Measurements from ENCODE around the gene APOH. TPM values are rescaled to one million over a fixed set of nuclear protein-coding genes. Genes with fewer than 3 reads are reported as not detected.

APOH gene, protein sequence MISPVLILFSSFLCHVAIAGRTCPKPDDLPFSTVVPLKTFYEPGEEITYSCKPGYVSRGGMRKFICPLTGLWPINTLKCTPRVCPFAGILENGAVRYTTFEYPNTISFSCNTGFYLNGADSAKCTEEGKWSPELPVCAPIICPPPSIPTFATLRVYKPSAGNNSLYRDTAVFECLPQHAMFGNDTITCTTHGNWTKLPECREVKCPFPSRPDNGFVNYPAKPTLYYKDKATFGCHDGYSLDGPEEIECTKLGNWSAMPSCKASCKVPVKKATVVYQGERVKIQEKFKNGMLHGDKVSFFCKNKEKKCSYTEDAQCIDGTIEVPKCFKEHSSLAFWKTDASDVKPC
- not detected for total RNA-seq

DNA sequence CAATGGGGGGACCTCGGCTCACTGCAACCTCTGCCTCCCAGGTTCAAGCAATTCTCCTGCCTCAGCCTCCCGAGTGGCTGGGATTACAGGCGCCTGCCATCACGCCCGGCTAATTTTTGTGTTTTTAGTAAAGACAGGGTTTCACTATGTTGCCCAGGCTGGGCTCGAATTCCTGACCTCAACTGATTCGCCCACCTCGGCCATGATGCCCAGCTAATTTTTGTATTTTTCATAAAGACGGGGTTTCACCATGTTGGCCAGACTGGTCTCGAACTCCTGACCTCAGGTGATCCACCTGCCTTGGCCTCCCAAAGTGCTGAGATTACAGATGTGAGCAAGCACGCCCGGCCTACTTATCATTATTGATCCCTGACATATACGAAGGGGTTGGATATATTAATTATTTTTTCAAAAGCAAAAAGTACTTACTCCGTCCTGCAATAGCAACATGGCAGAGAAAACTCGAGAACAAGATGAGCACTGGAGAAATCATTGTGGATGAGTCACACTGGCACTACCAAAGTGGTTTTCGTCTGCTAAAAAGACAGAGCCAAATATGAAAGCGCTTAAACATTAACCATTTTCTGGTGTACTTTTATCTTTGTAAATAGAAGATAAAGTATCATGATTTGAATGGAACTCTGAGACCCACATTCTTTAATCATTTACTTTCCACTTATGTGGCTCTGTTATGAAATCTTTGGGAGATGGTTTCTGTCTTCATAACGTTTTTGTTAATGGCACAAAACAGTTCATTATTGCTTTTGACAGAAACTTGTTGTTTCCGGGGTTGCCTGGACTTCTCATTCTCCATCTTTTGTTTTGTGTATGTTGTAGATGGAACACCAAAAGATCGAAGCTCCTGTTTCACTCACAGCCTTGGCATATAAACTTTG, at the start of gene APOH:
Gene APOH (minus strand): TSS at position 529 of the 896 bp plus-strand sequence. CDS start 36 bp downstream, at position 493.
- H3K27me3 ChIP-seq, result no peaks in the 10 kb centered on the region
- no peak within 1 kb of the TSS for H3K4me3 ChIP-seq
- H3K27ac ChIP-seq, result no peak within 1 kb of the TSS
- H3K36me3 ChIP-seq, result no peaks in the 10 kb centered on the region
- TF ChIP-seq POLR2A (IDR thresholded peaks at IDR 0.05) (no peak), POLR2AphosphoS5 (IDR thresholded peaks at IDR 0.05) (no peak)
- TF ChIP-seq, protein P1, sequence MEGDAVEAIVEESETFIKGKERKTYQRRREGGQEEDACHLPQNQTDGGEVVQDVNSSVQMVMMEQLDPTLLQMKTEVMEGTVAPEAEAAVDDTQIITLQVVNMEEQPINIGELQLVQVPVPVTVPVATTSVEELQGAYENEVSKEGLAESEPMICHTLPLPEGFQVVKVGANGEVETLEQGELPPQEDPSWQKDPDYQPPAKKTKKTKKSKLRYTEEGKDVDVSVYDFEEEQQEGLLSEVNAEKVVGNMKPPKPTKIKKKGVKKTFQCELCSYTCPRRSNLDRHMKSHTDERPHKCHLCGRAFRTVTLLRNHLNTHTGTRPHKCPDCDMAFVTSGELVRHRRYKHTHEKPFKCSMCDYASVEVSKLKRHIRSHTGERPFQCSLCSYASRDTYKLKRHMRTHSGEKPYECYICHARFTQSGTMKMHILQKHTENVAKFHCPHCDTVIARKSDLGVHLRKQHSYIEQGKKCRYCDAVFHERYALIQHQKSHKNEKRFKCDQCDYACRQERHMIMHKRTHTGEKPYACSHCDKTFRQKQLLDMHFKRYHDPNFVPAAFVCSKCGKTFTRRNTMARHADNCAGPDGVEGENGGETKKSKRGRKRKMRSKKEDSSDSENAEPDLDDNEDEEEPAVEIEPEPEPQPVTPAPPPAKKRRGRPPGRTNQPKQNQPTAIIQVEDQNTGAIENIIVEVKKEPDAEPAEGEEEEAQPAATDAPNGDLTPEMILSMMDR (IDR thresholded peaks at IDR 0.05), result no peak
- intact Hi-C loops (cut with DNase I; ENCODE audit: low total_unique reads), result loop anchor here (10.0 kb wide), 1 partner anchor 576 kb away; no protein-coding TSS in a partner anchor
- H3K9me3 ChIP-seq, result no peaks in the 10 kb centered on the region
- no peak for DNase-seq (ENCODE audit: low spot score in 2 of 2)
- no peaks in the 10 kb centered on the region for H3K4me1 ChIP-seq

DNA sequence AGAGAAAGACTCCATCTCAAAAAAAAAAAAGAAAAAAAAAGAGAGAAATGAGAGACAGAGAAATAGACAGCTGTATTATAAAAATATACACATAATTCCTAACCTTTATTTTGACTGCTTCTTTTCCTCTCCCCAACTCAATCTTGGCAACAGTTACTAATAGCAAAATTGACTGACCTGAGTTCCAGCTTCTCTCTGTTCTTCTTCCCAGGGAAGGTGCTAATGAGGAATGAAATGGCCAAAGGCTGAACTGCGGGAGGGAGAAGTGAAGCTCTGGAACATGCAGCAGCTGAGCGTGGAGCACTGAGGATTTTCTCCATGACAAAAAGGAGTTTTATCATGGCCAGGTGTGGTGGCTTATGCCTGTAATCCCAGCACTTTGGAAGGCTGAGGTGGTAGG, 48.0 kb upstream of the APOH start:
- Histone ChIP-seq H3K36me3 (no peaks in the 10 kb centered on the region), H3K27me3 (no peaks in the 10 kb centered on the region), H3K27ac (no peak overlapping the region), H3K9me3 (no peaks in the 10 kb centered on the region), H3K4me1 (no peaks in the 10 kb centered on the region), H3K4me3 (no peak overlapping the region)
- TF ChIP-seq POLR2AphosphoS5 (IDR thresholded peaks at IDR 0.05) (no peak), POLR2A (IDR thresholded peaks at IDR 0.05) (no peak)
- TF ChIP-seq, protein P1 (IDR thresholded peaks at IDR 0.05), result no peak
- no peak for DNase-seq (ENCODE audit: low spot score in 2 of 2)
- intact Hi-C loops (cut with DNase I; ENCODE audit: low total_unique reads), result no loop called here

DNA sequence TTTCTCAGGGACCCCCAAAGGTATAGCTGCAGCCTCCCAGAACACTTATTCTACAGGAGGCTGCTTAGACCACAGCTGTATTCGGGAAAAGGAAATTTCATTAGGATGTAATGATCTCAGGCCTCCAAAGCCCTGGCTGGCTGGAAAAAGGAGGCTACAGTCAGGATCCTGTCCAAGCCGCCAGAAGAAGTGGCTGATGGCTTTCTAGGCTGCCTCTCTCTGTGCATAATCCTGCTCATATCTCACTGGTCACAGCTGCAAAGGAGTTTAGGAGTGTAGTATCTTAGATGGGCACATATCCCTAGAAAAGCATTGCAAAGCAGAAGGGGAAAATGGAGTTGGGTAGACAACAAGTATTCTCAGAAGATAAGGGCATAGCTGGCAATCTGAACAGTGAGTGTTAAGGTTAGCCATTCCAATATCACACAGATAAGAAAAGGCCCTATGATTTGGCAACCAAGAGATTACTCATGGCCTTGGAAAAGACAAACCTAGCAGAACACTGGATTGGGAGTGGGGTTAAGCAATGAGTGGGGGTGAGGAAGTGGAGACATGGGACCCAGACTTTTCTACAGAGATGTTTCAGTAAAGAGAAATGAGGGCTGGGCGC, 47.2 kb upstream of the APOH start:
- H3K36me3 ChIP-seq, result no peaks in the 10 kb centered on the region
- DNase-seq (ENCODE audit: low spot score in 2 of 2), result no peak
- no peaks in the 10 kb centered on the region for H3K4me1 ChIP-seq
- intact Hi-C loops (cut with DNase I; ENCODE audit: low total_unique reads), result no loop called here
- H3K27ac ChIP-seq, result no peak overlapping the region
- H3K27me3 ChIP-seq, result no peaks in the 10 kb centered on the region
- H3K4me3 ChIP-seq, result no peak overlapping the region
- H3K9me3 ChIP-seq, result peaks cover 0 to 4% of the 10 kb centered on the region in 2 donors
- TF ChIP-seq POLR2AphosphoS5 (IDR thresholded peaks at IDR 0.05), result no peak
- TF ChIP-seq POLR2A (IDR thresholded peaks at IDR 0.05), result no peak

DNA sequence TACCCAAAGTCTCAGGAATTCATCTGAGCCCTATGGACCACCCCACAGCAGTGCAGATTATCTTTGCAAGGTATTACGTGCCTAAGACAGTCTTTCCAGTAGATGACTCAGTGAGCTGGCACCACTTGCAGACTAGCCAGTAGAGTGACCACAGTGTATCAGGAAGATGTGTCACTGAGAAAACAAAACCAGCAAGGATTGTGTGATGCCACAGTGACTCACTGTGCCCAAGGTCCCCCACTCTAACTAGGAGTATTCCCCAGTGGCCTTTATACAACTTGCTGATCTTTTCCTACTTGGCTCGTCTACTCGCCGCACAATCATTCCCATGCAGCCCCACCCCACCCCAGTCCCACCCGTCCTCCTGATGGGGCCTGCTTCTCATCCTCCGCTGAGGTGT, 46.4 kb upstream of the APOH start:
- intact Hi-C loops (cut with DNase I; ENCODE audit: low total_unique reads), result no loop called here
- TF ChIP-seq, protein P1 (IDR thresholded peaks at IDR 0.05), result no peak
- TF ChIP-seq POLR2A (IDR thresholded peaks at IDR 0.05), result no peak
- no peaks in the 10 kb centered on the region for H3K27me3 ChIP-seq
- no peak overlapping the region for H3K27ac ChIP-seq
- H3K4me3 ChIP-seq, result no peak overlapping the region
- peaks cover 0 to 8% of the 10 kb centered on the region in 2 donors for H3K9me3 ChIP-seq
- no peaks in the 10 kb centered on the region for H3K4me1 ChIP-seq
- peak in 1 of 2 donors; percentile 45 for DNase-seq (ENCODE audit: low spot score in 2 of 2)
- no peaks in the 10 kb centered on the region for H3K36me3 ChIP-seq

DNA sequence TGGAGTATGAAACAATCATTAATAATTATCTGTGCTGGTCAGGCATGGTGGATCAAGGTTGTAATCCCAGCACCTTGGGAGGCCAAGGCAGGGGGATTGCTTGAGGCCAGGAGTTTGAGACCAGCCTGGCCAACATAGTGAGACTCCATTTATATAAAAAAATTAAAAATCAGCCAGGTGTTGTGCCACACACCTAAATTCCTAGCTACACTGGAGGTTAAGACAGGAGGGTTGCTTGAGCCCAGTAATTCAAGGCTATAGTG, 44.3 kb upstream of the APOH start:
- TF ChIP-seq POLR2A (IDR thresholded peaks at IDR 0.05) (no peak), POLR2AphosphoS5 (IDR thresholded peaks at IDR 0.05) (no peak)
- TF ChIP-seq, protein P1 (IDR thresholded peaks at IDR 0.05), result no peak
- H3K9me3 ChIP-seq, result peaks cover 0 to 8% of the 10 kb centered on the region in 2 donors
- intact Hi-C loops (cut with DNase I; ENCODE audit: low total_unique reads), result no loop called here
- H3K36me3 ChIP-seq, result no peaks in the 10 kb centered on the region
- H3K27ac ChIP-seq, result no peak overlapping the region
- no peak for DNase-seq (ENCODE audit: low spot score in 2 of 2)
- no peak overlapping the region for H3K4me3 ChIP-seq
- H3K27me3 ChIP-seq, result no peaks in the 10 kb centered on the region
- no peaks in the 10 kb centered on the region for H3K4me1 ChIP-seq
